COLO668 (cell line): Measurements from ENCODE around the gene EXOC3.
A peak's percentile ranks its signal among the peaks of the same experiment; 100 is the strongest.
"Not testable (repeated sequence)": the region's sequence is repeated elsewhere in the genome, so short reads cannot be mapped to it uniquely, and the experiment has no call there.

ENCODE experiments used
- DNase-seq: peaks from one replicate; lab custom pipeline; 2025; ENCODE audit not compliant: unreplicated experiment; lab: John Stamatoyannopoulos, UW

Gene EXOC3

DNA sequence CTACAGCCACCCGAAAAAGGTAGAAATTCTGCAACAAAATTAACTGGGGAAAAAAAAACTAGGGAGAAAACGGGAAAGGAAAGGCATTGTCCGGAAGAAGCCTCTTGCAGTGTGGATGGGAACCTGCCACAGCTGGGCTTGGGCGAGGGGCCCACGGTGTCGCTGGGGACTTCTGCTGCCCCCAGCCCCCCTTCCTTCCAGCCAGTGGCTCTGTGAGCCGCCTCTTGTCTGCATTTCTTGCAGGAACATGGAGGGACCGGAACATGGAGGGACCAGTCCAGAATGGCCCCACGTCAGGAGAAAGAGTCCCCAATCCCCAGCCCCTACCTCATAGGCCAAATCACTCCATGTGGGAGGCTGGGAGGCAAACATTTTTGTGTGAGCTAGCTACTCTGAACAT lies 36.9 kb upstream of the EXOC3 start:
- DNase-seq, result no peak

DNA sequence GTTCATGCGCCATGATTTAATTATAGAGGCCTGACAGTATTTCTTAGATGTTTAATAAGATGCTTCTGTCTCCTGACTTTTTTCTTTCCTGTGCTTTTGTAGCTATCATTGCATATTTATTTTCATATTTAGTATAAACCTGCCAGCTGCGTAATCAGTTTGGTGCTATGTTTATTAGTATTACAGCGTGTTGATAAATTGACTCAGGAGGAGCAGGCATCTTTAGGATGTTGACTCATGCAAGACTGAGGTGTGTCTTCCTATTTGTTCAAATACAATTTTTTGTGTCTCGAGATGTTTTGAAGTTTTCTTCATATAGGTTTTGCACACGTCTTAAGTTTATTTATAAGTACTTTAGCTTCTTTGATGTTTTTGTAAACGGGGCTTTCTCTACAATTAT lies 35.9 kb upstream of the EXOC3 start:
- no peak for DNase-seq

DNA sequence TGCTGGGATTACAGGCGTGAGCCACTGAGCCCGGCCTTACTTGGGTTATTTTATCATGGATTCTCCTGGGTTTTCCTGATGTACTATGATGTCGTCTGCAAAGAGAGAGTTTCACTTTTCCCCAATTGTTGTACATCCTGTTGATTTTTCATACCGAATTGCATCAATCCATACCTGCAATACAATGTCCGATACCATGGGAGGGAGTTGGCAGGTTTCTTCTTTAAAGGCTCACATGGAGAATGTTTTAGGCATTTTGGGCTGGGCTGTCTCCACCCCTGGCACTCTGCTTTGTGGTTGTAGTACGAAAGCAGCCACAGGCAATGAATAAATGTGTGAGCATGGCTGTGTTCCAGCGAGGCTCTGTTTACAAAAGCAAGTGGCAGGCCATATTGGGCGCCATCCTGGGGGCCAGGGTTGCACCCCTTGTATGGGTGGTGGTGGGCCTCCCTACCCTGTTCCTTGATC lies 35.1 kb upstream of the EXOC3 start:
- no peak for DNase-seq

DNA sequence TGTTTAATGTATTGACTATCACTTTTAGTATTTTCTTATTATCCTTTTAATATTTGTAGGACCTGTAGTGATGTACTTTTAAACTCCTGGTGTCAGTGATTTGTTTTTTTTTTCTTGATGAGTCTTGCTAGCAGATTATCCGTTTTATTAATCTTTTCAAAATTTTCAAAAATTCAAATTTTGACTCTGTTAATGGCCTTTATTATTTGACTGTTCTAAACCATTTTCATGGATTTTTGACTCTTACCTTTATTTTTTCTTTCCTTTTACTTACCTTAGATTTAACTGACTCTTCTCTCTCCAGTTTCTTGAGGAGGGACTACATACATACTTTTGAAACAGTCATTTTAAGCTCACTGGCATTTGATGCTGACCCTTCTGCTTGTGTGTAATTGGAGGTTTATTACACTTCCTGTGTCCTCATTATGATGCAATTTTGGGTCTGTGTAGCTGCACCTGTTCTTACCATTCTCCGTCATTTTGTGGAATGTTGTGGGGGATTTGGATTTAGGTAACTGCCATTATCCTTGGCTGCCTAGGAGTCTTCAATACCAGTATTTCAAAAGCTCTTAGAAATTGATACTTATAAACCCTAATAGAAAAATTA lies 32.0 kb upstream of the EXOC3 start:
- DNase-seq, result no peak

DNA sequence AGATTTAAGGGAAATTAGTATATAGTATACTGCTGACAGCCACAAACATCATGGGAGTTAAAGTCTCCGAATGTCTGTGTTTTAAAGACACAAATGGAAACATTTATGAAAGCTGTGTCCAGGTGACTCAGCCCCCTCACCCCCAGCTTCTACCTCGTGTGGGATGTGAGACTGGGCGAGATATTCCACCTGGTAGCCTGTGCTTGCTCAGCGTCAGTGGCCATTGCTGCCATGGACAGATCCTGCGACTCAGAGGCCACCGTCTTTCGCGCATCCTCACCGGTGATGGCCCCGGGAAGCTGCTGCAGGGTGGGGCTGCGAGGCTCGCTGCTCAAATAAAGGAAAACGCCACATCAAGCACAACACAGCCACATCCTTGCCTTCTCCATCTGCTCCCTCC lies 31.2 kb upstream of the EXOC3 start:
- DNase-seq, result no peak

DNA sequence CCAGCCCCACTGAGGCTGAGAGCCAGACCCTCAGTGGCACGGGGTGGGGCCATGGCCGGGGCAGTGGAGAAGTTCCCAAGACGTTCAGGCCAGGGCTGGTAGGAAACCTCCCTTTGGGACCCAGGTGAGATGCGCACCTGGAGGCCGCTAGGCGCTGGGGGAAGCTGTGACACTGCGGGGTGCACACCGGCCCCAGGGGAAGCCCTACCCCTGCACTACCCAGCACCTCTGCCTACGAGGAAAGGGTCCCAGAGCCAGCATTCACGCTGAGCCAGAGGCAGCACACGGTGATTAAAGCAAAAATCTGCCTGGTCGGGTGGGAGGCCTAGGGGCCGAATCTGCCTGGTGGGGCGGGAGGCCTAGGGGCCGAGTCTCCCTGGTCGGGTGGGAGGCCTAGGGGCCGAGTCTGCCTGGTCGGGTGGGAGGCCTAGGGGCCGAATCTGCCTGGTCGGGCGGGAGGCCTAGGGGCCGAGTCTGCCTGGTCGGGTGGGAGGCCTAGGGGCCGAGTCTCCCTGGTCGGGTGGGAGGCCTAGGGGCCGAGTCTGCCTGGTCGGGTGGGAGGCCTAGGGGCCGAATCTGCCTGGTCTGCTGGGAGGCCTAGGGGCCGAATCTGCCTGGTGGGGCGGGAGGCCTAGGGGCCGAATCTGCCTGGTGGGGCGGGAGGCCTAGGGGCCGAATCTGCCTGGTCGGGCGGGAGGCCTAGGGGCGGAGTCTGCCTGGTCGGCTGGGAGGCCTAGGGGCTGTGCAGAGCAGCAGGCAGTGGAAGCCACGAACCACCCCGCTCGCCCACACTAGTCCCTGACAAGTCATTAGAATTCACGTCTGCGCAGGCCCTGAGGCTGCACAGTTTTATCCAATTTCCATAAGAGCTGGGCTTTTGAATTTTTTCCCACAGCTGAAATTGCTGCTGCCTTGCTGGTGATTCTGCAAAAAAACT lies 27.7 kb upstream of the EXOC3 start:
- not testable (repeated sequence) for DNase-seq

DNA sequence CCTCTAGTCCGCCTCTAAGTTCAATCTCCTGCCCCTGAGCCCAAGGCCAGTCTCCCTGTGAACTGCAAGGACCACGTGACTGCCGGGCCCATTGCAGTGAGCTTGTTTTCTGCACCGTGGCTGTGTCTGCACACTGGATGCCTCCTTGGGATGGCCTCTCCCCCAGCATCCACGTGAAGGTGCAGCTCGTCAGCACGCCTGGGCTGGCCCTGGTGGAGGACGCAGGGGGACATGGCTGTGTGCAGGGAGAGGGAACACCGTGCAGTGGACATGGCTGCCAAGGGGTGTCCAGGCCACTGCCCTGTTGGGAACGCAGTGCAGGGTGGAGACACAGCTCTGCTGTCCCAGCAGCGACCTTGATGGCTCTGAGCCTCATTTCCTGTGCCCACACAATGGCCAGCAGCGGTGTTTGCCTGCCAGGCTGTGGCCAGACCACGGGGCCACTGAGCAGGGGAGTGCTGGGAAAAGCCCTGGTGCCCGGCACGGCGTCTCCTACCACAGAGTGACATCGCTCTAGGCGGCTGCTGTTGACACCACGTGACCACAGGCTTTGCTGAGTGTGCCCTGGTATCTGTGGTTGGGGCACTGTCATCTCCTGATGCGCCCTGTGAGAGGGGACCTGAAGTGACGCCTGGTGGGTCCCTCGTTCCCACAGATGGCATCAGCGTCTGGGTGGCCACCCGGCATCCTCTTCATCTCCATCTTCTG lies 26.9 kb upstream of the EXOC3 start:
- DNase-seq, result no peak

DNA sequence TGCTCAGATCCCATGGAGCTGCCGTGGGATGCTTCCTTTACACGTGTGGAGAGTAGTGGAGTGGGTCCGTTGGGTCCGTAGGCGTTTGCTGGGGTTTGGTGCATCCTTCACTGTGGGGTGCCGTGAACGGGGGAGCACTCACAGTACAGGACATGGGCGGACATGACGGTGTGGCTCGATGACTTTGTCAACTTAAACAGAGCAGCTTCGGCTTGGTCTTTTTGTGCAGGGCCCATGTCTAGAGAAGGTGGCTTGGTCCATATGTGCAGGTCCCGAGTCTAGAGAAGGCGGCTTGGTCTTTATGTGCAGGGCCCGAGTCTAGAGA lies 26.4 kb upstream of the EXOC3 start:
- no peak for DNase-seq

DNA sequence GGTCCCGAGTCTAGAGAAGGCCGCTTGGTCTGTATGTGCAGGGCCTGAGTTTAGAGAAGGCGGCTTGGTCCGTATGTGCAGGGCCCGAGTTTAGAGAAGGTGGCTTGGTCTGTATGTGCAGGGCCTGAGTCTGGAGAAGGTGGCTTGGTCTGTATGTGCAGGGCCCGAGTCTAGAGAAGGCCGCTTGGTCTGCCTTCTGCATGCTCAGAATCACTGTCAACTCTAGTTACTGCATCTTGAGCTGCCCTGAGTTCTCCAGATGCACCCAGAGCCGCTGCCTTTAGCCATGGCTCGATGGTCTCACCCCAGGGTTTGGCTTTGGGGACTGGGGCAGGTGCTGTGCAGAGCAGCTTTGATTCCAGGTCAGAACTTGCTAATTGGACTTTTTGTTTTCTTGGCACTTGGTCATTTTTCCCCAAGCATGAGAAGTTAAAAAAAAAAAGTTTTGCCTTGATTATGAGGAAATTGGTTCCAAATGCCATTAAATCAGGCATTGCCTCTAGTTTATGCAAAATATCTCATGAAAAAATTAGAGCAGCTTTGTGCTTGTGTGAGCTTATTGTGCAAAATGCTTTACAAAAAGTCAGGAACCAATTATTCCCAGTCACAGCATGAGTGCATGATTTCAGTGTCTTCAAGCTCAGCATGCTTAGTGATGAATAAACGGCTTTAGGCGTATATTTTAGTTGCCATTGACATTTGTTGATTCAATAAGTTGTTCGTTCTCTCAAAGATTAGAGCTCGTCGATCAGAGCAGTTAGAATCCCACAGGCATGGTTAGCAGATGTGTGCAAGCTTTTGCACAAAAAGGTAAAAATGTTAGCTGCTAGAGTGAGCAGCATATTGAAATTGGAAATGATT lies 25.4 kb upstream of the EXOC3 start:
- no peak for DNase-seq

DNA sequence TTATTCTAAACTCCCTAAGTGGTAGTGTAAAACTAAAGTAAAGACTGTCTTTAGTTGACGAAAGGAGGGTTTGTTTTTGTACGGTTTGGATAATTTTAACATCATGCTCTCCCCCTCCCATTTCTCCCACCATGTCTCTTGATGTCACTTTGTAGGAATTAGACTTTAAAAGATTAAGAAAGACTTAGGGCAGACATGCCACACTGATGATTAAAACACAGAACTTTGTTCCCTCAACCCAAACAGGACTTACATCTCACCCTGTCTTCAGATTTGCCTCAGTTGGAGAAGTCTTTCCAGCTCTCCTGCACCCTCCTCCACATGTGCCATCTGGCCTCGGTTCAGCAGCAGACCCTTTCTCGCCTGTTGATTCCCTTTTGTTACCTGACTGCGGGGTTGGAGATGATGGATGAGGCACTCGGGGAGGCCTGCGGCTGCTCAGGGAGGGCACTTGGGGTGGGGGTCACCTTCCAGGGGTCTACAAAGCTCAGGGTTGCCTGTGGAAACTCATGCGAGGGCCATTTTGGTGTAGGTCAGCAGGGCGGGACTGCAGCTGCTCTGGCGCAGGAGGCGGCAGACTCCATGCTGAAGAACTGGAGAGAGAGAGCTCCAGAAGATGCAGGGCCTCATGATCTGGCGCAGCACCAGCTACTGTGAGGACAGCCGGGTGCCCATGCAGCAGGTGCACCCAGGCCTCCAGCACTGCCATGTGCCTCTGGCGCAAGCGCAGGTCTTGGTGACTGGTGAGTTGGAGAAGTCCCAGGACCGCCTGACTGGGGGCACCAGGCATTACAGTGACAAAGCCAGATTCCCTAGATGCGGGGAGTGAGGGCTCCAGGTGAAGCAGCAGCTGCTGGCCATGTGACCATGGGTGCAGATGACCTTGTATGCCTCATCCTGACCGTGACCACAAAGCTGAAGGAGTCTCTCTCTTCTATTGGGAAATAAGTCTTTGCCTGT lies 24.5 kb upstream of the EXOC3 start:
- DNase-seq, result peak; percentile 26

DNA sequence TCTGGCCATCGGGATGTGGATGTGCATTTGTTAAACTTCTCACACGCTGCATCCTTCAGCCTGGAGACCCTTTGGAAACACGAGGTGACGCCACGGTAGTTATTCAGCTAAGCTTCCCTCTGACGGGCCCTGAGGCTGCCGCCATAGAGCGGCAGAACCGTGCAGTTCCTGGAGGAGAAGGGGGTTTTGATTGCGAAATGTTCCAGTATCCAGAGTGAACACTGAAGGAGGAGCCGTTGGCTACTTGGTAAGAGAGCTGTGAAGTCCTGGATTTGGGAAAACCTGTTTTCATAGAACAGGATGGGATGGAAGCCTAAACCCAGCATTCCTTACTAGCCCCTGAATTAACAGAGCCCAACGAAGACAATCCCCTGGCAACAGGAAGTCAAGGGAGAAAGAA lies 23.0 kb upstream of the EXOC3 start:
- no peak for DNase-seq

DNA sequence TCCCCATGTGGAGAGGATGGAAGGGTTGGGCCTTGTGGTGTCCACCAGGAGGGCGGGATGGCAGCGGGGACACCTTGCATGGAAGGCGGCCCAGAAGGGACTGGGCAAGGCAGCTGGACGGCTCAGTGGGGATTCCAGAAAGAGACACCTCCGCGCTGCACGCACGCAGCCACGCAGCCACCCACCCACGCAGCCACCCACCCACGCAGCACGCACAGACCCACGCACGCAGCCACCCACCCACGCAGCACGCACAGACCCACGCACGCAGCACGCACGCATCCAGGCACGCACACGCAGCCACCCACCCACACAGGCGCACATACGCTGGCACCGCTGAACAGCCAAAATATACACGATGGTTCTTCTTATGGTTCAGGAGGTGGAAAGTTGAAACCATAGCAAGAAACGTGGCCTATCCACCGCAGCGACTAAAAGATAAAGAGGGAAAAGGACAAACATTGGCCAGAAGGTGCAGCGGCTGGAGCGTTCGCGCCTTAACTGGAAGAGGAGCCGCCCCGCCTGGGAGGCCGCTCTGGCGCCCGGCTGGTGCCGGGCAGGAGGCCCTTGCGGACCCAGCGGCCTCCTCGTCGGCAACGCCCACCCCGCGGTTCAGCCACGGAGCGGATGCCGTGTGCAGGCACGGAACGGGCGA lies 22.2 kb upstream of the EXOC3 start:
- no peak for DNase-seq

DNA sequence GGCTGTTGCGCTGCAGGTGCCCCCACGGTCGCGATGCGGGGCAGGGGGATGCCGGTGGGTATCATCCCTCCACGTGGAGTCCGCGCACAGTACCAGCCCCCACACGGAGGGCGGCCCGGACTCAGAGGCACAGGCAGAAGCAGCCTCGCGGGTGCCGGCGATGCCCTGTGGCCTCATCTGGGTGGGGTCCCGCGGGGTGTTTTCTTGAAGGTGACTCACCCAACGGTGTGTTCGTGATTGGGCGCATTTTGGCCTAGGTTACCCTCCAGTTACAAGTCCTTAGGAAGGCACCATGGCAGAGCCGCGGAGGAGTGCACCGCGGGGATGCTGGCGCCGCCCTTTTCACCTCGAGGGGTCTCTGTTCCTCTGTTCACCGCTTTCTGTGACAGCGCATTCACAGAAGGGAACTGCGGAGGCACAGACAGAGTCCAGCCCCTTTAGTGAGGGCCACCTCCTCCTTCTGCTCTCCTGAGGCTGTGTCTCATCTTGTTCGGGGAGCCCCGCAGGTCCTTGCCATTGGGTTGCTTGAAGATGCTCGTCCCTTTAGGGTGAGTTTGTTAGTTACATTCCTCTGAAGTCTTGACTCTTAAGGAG lies 21.6 kb upstream of the EXOC3 start:
- no peak for DNase-seq

DNA sequence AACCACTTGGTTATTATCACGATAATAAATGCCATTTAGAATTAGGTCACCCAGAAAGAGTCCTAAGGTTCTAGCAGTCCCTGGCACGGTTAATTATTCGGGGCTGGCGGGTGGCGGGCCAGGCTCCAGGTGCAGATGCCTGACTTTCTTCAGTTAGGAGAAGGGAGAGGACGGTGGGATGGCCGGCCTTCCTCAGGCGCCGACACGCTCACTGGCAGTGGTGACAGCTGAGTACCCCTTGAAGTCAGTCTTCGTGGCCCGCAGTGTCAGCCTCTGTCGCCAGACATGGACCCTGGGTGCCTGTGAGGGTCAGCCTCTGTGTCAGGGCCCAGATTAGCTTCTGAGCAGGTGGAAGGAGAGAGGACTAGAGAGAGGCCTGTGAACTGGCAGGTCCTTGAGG lies 21.1 kb upstream of the EXOC3 start:
- no peak for DNase-seq

DNA sequence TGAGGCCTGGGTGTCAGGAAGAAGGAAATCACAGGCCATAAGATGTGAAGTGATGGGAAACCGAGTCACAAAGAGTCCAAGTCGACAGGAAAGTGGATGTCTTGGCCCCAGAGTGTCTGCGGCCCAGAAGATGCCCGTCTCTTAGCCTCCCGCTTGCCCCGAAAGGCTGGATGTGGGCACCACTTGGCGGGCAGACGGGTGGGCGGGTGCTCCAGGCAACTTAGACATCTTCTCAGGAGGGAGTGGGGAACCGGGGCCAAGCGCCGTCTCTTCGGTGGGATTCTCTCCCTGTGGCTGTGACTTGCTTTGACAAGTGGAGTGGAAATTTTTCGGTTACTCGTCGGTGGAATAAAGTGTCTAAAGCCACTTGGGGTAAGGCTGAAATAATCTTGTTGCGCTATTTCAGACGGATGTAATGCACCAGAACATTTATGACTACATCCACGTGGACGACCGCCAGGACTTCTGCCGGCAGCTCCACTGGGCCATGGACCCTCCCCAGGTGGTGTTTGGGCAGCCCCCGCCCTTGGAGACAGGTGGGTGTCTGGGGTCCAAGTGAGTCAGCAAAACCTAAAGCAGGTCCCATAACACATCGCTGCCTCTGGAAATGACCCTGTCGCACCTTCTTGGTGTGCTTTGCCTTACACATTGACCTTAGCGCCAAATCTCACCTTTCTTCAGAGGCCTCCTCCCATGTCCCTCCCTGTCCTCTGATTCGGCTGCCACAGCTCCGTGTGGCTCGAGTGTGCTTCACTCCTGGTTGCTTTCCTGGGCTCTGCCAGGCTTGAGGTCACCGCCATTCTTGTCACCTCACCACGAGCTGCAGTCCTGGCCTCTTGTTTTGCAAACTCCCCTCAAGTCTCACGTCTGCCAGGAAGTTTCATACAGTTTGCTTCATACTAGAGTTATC lies 20.4 kb upstream of the EXOC3 start:
- no peak for DNase-seq

DNA sequence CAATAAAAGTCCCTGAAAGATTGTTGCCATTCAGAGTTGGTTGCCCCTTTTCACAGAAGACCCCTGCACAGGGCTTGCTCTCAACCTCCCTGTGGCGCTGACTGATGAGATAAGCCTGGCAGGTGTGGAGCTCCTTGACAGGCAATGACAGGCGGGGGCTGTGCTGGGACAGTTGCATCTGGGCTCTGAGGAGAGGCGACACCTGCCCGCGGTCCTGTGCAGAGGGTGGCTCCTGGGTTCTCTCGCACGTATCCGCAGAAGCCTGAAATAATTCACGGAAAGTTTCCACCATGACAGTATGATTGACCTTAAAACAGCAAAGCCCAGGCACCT lies 19.8 kb upstream of the EXOC3 start:
- no peak for DNase-seq

DNA sequence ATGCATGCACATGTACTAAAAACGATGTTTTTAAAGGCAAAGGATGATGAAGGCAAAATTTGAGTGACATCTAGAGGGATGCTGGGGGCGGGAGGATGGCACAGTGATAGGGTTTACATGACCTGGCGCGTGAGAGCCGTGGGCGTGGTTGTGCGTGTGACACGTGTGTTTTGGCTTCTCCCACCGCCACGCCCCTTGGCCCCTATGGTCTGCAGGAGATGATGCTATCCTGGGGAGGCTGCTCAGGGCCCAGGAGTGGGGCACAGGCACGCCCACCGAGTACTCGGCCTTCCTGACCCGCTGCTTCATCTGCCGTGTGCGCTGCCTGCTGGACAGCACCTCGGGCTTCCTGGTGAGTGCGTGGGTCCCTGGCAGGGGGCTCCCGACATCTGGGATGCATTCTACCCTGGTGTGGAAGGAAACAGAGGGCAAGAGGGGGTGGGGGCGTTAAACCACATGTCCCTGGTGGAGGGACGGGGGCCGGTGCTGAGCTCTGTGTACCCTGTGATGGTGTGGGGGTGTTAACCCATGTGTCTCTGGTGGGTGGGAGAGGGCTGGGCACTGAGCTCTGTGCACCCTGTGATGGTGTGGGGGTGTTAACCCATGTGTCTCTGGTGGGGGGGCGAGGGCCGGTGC lies 19.2 kb upstream of the EXOC3 start:
- no peak for DNase-seq
